ENCODE results near the gene PHGDH. TPM values are rescaled to one million over a fixed set of nuclear protein-coding genes. Genes with fewer than 3 reads are reported as not detected.

PHGDH gene
- total and polyA plus RNA-seq, 5 donors from 2014 or later = 1.5 to 6.6 (median 4.4) TPM

DNA sequence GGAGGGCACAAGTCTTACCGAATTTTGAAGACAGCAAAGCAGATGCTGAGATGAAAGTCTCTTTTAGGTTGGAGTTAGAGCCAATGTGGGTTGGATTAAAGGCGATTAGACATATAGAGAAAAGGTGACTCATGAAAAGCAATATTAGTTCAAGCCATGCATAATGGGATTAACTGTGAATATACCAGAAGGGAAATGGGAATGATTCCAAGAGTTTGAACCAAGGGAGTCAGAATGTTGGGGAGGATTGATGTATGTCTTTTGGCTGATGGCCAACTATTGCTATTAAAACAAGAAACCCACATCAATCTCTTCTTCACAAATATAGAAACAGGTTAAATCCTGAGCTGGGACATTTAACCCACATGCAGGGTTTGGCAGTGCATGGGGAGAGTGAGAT is 55.8 kb downstream of the PHGDH start:
- Mint-ChIP-seq H3K9me3 (no peaks in the 10 kb centered on the region), H3K27me3 (peaks cover 32% of the 10 kb centered on the region), H3K36me3 (no peaks in the 10 kb centered on the region), H3K4me1 (no peaks in the 10 kb centered on the region), H3K4me3 (no peak overlapping the region), H3K27ac (no peak overlapping the region)
- Histone ChIP-seq H3K4me3 (ENCODE audit: low read depth, low read length) (no peak overlapping the region), H3K27me3 (ENCODE audit: control insufficient read depth, insufficient read depth, low read length) (peaks cover 19% of the 10 kb centered on the region), H3K9me3 (ENCODE audit: control insufficient read depth in 2 of 2, low read length in 2 of 2) (no peaks in the 10 kb centered on the region), H3K4me1 (ENCODE audit: control insufficient read depth, insufficient read depth, low read length, poor library complexity, severe bottlenecking) (no peaks in the 10 kb centered on the region), H3K36me3 (ENCODE audit: control insufficient read depth, insufficient read depth, low read length) (no peaks in the 10 kb centered on the region), H3K27ac (ENCODE audit: insufficient read depth, low read length, poor library complexity, severe bottlenecking) (no peak overlapping the region)
- ATAC-seq (ENCODE audit: low read depth in 2 of 2) (no peak), DNase-seq (no peak)

DNA sequence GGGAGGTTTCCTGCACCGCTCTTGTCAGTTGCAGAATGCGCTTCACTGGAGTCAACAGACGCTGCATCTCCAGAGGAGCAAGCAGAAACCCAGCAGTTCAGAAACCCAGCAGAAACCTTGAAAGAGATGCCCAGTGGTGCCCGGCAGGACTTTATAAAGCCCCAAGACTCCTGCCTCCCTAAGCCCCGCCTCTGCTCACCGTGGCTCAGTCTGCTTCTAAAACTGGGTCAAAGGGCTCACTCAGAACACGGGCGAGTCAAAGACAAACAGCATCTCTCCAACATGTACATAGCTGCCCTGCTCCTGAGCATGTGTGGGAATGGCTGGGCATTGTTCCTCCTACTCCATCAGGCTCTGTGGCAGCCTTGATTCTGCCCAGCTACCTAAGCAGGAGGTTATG is 57.0 kb downstream of the PHGDH start, which contains the start of gene HMGCS2:
Gene HMGCS2 (minus strand): TSS at position 128 of the 400 bp plus-strand sequence. CDS start 61 bp downstream, at position 67.
- no peak for ATAC-seq (ENCODE audit: low read depth in 2 of 2)
- Histone ChIP-seq H3K27me3 (ENCODE audit: control insufficient read depth, insufficient read depth, low read length) (peaks cover 23% of the 10 kb centered on the region), H3K9me3 (ENCODE audit: control insufficient read depth in 2 of 2, low read length in 2 of 2) (no peaks in the 10 kb centered on the region), H3K4me3 (ENCODE audit: low read depth, low read length) (no peak within 1 kb of the TSS), H3K36me3 (ENCODE audit: control insufficient read depth, insufficient read depth, low read length) (no peaks in the 10 kb centered on the region), H3K27ac (ENCODE audit: insufficient read depth, low read length, poor library complexity, severe bottlenecking) (no peak within 1 kb of the TSS), H3K4me1 (ENCODE audit: control insufficient read depth, insufficient read depth, low read length, poor library complexity, severe bottlenecking) (no peaks in the 10 kb centered on the region)
- Mint-ChIP-seq H3K4me1 (no peaks in the 10 kb centered on the region), H3K27ac (no peak within 1 kb of the TSS), H3K27me3 (peaks cover 24% of the 10 kb centered on the region), H3K4me3 (no peak within 1 kb of the TSS), H3K36me3 (no peaks in the 10 kb centered on the region), H3K9me3 (no peaks in the 10 kb centered on the region)
- no peak for DNase-seq

DNA sequence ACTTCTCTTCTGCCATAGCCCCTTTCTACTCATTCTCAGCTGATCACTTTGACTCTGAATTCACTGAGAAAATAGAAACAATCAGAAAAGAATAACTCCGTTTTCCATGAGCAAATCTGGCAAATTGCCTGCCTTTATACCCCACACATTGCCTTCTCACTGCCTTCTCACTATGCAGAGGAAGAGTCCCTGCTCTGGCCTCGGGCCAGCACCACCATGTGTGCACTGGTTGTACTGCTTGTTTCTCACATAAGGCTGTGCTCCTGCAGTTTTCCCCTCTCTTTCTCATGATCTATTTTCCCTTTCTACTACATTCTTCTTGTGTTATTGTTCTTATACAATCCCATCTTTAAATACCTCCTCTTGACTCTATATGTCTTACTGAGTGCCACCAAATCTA is 59.3 kb downstream of the PHGDH start:
- ATAC-seq (ENCODE audit: low read depth in 2 of 2) = no peak
- Histone ChIP-seq H3K27me3 (ENCODE audit: control insufficient read depth, insufficient read depth, low read length) (peaks cover 29% of the 10 kb centered on the region), H3K9me3 (ENCODE audit: control insufficient read depth in 2 of 2, low read length in 2 of 2) (no peaks in the 10 kb centered on the region), H3K4me3 (ENCODE audit: low read depth, low read length) (no peak overlapping the region), H3K27ac (ENCODE audit: insufficient read depth, low read length, poor library complexity, severe bottlenecking) (no peak overlapping the region), H3K36me3 (ENCODE audit: control insufficient read depth, insufficient read depth, low read length) (no peaks in the 10 kb centered on the region), H3K4me1 (ENCODE audit: control insufficient read depth, insufficient read depth, low read length, poor library complexity, severe bottlenecking) (no peaks in the 10 kb centered on the region)
- peaks cover 0 to 2% (median 0%) of the 10 kb centered on the region in 7 donors for H3K9me3 Mint-ChIP-seq
- DNase-seq = no peak
- H3K27ac Mint-ChIP-seq = no peak overlapping the region
- H3K4me1 Mint-ChIP-seq = no peaks in the 10 kb centered on the region
- no peaks in the 10 kb centered on the region for H3K36me3 Mint-ChIP-seq
- no peak overlapping the region for H3K4me3 Mint-ChIP-seq
- H3K27me3 Mint-ChIP-seq = peaks cover 6% of the 10 kb centered on the region

DNA sequence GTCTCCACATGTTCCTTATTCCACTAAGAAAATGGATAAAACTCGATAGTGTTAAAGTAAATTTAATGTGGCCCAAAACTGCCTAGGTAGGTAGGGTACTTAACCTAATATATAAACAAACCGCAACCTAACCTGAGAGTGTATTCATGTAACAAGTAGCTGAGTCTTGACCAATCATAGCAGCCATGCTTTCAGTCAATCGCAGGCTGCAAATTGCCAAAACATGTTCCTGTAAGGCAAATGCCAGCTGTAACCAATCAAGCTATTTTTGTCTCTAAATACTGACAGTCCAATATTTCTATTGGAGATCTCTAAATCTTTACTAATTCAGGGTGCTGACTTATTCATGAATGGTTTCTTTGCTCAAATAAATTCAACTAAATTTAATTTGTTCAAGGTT is 60.0 kb downstream of the PHGDH start:
- Mint-ChIP-seq H3K4me1 (no peaks in the 10 kb centered on the region), H3K4me3 (no peak overlapping the region), H3K36me3 (no peaks in the 10 kb centered on the region), H3K27ac (no peak overlapping the region), H3K27me3 (peaks cover 8% of the 10 kb centered on the region), H3K9me3 (peaks cover 0 to 2% (median 0%) of the 10 kb centered on the region in 7 donors)
- DNase-seq (no peak), ATAC-seq (ENCODE audit: low read depth in 2 of 2) (no peak)
- Histone ChIP-seq H3K4me3 (ENCODE audit: low read depth, low read length) (no peak overlapping the region), H3K36me3 (ENCODE audit: control insufficient read depth, insufficient read depth, low read length) (no peaks in the 10 kb centered on the region), H3K27me3 (ENCODE audit: control insufficient read depth, insufficient read depth, low read length) (peaks cover 29% of the 10 kb centered on the region), H3K27ac (ENCODE audit: insufficient read depth, low read length, poor library complexity, severe bottlenecking) (no peak overlapping the region), H3K4me1 (ENCODE audit: control insufficient read depth, insufficient read depth, low read length, poor library complexity, severe bottlenecking) (no peaks in the 10 kb centered on the region), H3K9me3 (ENCODE audit: control insufficient read depth in 2 of 2, low read length in 2 of 2) (no peaks in the 10 kb centered on the region)

DNA sequence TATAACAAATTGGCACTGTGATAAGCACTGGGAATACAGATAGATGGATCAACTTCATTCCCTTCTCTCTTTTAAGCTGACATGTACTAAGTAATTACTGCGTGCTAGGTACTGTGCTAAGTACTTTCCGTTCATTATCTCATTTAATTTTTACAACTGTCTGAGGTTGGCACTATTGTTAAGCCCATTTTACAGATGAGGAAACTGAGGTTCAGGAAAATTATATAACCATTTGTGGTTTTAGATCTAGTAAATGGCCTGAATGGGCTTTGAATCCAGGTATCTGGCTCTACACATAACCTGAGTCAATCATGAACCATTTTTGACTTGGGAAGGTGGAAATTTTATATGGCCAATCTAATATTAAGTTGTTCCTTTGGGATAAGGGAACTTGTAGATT is 60.6 kb downstream of the PHGDH start:
- no peak for ATAC-seq (ENCODE audit: low read depth in 2 of 2)
- Histone ChIP-seq H3K4me3 (ENCODE audit: low read depth, low read length) (no peak overlapping the region), H3K9me3 (ENCODE audit: control insufficient read depth in 2 of 2, low read length in 2 of 2) (no peaks in the 10 kb centered on the region), H3K27ac (ENCODE audit: insufficient read depth, low read length, poor library complexity, severe bottlenecking) (no peak overlapping the region), H3K27me3 (ENCODE audit: control insufficient read depth, insufficient read depth, low read length) (peaks cover 27% of the 10 kb centered on the region), H3K36me3 (ENCODE audit: control insufficient read depth, insufficient read depth, low read length) (no peaks in the 10 kb centered on the region), H3K4me1 (ENCODE audit: control insufficient read depth, insufficient read depth, low read length, poor library complexity, severe bottlenecking) (no peaks in the 10 kb centered on the region)
- Mint-ChIP-seq H3K4me3 (no peak overlapping the region), H3K9me3 (peaks cover 0 to 2% (median 0%) of the 10 kb centered on the region in 7 donors), H3K27ac (no peak overlapping the region), H3K36me3 (no peaks in the 10 kb centered on the region), H3K27me3 (peaks cover 4% of the 10 kb centered on the region), H3K4me1 (no peaks in the 10 kb centered on the region)
- no peak for DNase-seq

DNA sequence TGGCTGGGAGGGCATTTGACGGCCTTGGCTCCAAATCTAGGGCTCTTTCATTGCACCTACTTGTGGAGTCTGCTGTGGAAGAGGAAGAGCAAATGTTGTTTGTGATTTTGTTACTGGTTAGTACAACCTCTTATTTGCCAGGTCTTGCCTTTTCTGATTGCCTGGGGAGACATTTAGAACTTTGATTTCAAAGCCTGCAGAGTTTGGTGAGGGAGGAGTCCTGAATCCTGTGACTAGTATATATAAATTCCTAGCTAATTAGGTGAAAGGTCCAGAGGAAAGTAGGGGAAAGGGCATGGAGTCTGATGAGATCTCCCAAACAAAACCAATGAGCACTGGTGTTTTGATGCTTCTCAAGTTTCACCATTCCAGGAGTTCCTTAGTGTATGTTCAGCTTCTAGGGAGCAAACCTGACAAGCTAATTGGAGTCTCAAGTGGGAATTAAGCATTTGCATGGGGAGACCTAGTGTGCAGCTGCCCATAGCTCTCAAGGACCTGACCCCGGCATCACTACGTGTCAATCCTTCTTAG is 62.0 kb downstream of the PHGDH start:
- no peaks in the 10 kb centered on the region for H3K9me3 ChIP-seq (ENCODE audit: control insufficient read depth in 2 of 2, low read length in 2 of 2)
- no peaks in the 10 kb centered on the region for H3K36me3 ChIP-seq (ENCODE audit: control insufficient read depth, insufficient read depth, low read length)
- H3K27ac ChIP-seq (ENCODE audit: insufficient read depth, low read length, poor library complexity, severe bottlenecking) = no peak overlapping the region
- no peaks in the 10 kb centered on the region for H3K4me1 ChIP-seq (ENCODE audit: control insufficient read depth, insufficient read depth, low read length, poor library complexity, severe bottlenecking)
- peaks cover 0 to 2% (median 0%) of the 10 kb centered on the region in 7 donors for H3K9me3 Mint-ChIP-seq
- no peaks in the 10 kb centered on the region for H3K4me1 Mint-ChIP-seq
- peaks cover 24% of the 10 kb centered on the region for H3K27me3 ChIP-seq (ENCODE audit: control insufficient read depth, insufficient read depth, low read length)
- no peak for DNase-seq
- H3K27me3 Mint-ChIP-seq = peaks cover 4% of the 10 kb centered on the region
- no peaks in the 10 kb centered on the region for H3K36me3 Mint-ChIP-seq
- no peak for ATAC-seq (ENCODE audit: low read depth in 2 of 2)
- H3K4me3 Mint-ChIP-seq = no peak overlapping the region
- H3K27ac Mint-ChIP-seq = no peak overlapping the region
- H3K4me3 ChIP-seq (ENCODE audit: low read depth, low read length) = no peak overlapping the region

DNA sequence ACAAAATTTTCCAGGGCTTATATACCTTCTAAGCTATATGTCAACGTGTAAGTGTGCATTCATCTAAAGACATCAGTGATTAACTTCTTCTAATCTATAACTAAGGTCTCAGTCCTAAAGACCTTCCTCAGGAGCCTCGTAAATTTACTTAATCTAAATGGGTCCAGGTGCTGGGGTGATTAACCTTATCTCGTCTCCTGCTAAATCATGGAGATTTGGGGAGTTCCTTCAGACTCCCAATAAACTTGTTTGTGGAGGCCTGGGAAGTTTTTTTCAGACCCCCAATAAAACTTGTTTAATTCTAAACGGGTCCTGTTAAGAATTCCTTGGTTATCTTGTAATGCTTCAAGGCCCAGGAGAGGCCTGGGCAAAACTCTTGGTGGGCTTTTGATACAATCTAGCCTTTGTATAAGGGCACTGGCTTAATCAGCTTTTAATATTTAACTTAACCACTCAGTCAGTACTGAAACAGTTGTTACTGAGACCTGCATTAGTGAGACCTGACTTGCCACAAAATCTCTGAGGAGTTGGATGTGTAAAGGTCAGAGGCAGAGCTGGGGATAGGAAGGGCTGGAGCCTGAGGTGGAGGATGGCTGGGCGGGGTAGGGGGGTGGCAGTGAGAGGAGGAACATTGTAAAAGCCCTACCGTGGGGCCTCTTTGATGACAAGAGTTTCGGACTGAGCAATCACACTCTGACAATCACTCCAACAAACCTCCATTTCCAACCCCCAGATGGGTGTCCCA is 63.2 kb downstream of the PHGDH start:
- DNase-seq = no peak
- H3K4me1 Mint-ChIP-seq = no peaks in the 10 kb centered on the region

DNA sequence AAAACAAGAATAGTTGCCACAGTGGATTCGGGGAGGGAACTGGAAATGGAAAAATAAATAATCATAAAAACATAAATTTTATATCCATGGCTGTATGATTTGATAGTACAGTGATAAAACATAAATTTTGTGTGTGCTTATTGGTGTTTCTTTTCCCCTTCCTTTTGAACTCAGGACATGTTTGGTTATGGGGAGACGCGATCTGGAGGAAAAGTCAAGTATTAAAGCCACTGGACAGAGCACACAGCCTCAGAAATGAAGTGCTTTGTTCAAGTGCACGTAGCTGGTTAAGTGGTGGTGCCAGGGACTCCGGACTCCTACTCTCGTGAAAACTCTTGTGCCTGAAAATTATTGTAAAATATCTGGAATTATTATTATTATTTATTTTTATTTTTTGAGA is 66.6 kb downstream of the PHGDH start:
- Histone ChIP-seq H3K36me3 (ENCODE audit: control insufficient read depth, insufficient read depth, low read length) (no peaks in the 10 kb centered on the region), H3K27ac (ENCODE audit: insufficient read depth, low read length, poor library complexity, severe bottlenecking) (no peak overlapping the region), H3K4me3 (ENCODE audit: low read depth, low read length) (no peak overlapping the region), H3K4me1 (ENCODE audit: control insufficient read depth, insufficient read depth, low read length, poor library complexity, severe bottlenecking) (no peaks in the 10 kb centered on the region), H3K27me3 (ENCODE audit: control insufficient read depth, insufficient read depth, low read length) (peaks cover 11% of the 10 kb centered on the region), H3K9me3 (ENCODE audit: control insufficient read depth in 2 of 2, low read length in 2 of 2) (no peaks in the 10 kb centered on the region)
- Mint-ChIP-seq H3K4me1 (no peaks in the 10 kb centered on the region), H3K27me3 (peaks cover 13% of the 10 kb centered on the region), H3K9me3 (peaks cover 0 to 4% (median 0%) of the 10 kb centered on the region in 7 donors), H3K36me3 (no peaks in the 10 kb centered on the region), H3K4me3 (no peak overlapping the region), H3K27ac (no peak overlapping the region)
- ATAC-seq (ENCODE audit: low read depth in 2 of 2) (no peak), DNase-seq (no peak)

More for the DNA sequence above, 63.2 kb downstream of the PHGDH start:
- Histone ChIP-seq H3K27me3 (ENCODE audit: control insufficient read depth, insufficient read depth, low read length) (peaks cover 24% of the 10 kb centered on the region), H3K27ac (ENCODE audit: insufficient read depth, low read length, poor library complexity, severe bottlenecking) (no peak overlapping the region), H3K36me3 (ENCODE audit: control insufficient read depth, insufficient read depth, low read length) (no peaks in the 10 kb centered on the region), H3K4me1 (ENCODE audit: control insufficient read depth, insufficient read depth, low read length, poor library complexity, severe bottlenecking) (no peaks in the 10 kb centered on the region), H3K4me3 (ENCODE audit: low read depth, low read length) (no peak overlapping the region), H3K9me3 (ENCODE audit: control insufficient read depth in 2 of 2, low read length in 2 of 2) (no peaks in the 10 kb centered on the region)
- H3K27me3 Mint-ChIP-seq = peaks cover 4% of the 10 kb centered on the region
- ATAC-seq (ENCODE audit: low read depth in 2 of 2) = no peak
- no peaks in the 10 kb centered on the region for H3K36me3 Mint-ChIP-seq
- peaks cover 0 to 2% (median 0%) of the 10 kb centered on the region in 7 donors for H3K9me3 Mint-ChIP-seq
- H3K27ac Mint-ChIP-seq = no peak overlapping the region
- H3K4me3 Mint-ChIP-seq = no peak overlapping the region

All from CD4-positive, CD25-positive, alpha-beta regulatory T cell (primary cell).